IPS-NIHi7 (cell line): ENCODE data around the gene PSMD6.

Experiments
- DNase-seq: peaks from one replicate; pipeline ENCODE4 v3.0.0; 2012; ENCODE audit warnings: mixed read lengths; ENCODE audit errors: extremely low spot score

Gene PSMD6

GRCh38 chr3:64008487-64009351, 14.6 kb downstream of the PSMD6 start:
- no peak for DNase-seq

GRCh38 chr3:64008017-64008416, 15.3 kb downstream of the PSMD6 start:
- DNase-seq = no peak

- DNase-seq = no peak
Observed at GRCh38 chr3:64003589-64003988, 19.7 kb downstream of the PSMD6 start.

GRCh38 chr3:64002233-64002632, 21.1 kb downstream of the PSMD6 start:
- DNase-seq = no peak

- peak; percentile 20 for DNase-seq
Observed at GRCh38 chr3:64000453-64001055, 22.7 kb downstream of the PSMD6 start.

GRCh38 chr3:63998852-63999754, 24.2 kb downstream of the PSMD6 start:
- DNase-seq = no peak

- DNase-seq = no peak
Observed at GRCh38 chr3:63995086-63995485, 28.2 kb downstream of the PSMD6 start.

GRCh38 chr3:63993653-63994079, 29.6 kb downstream of the PSMD6 start:
- DNase-seq = peak; percentile 89

GRCh38 chr3:63992516-63993209, 30.6 kb downstream of the PSMD6 start:
- DNase-seq = no peak

- DNase-seq = no peak
Observed at GRCh38 chr3:63991666-63992065, 31.6 kb downstream of the PSMD6 start.

- no peak for DNase-seq
Observed at GRCh38 chr3:63990733-63991132, 32.6 kb downstream of the PSMD6 start.

- no peak for DNase-seq
Observed at GRCh38 chr3:63990204-63990603, 33.1 kb downstream of the PSMD6 start.

- no peak for DNase-seq
Observed at GRCh38 chr3:63988943-63989342, 34.4 kb downstream of the PSMD6 start.

GRCh38 chr3:63986831-63987230, 36.5 kb downstream of the PSMD6 start:
- DNase-seq = no peak

- no peak for DNase-seq
Observed at GRCh38 chr3:63986146-63986545, 37.1 kb downstream of the PSMD6 start.

GRCh38 chr3:63984391-63984790, 38.9 kb downstream of the PSMD6 start:
- no peak for DNase-seq

- no peak for DNase-seq
Observed at GRCh38 chr3:63981980-63982379, 41.3 kb downstream of the PSMD6 start.

- no peak for DNase-seq
Observed at GRCh38 chr3:63980830-63981498, 42.3 kb downstream of the PSMD6 start.

- DNase-seq = no peak
Observed at GRCh38 chr3:63980019-63980418, 43.3 kb downstream of the PSMD6 start.

- DNase-seq = no peak
Observed at GRCh38 chr3:63979093-63979885, 44.0 kb downstream of the PSMD6 start.
